RWPE2 (cell line): ENCODE measurements around the gene PAF1.
A peak's percentile ranks its signal among the peaks of the same experiment; 100 is the strongest.

Source experiments
- ATAC-seq: fragments of 200-7000 bp; cut with Tn5 transposase; 3 replicates; pipeline ENCODE4 v1.9.1; 2021; ENCODE audit warnings: low read depth
- DNase-seq: peaks from one replicate; pipeline ENCODE4 v3.0.0-alpha.2; 2020; ENCODE audit warnings: low spot score
- H3K27ac ChIP-seq: fragments of 450-650 bp; 2 replicates; pipeline ENCODE4 v1.5.1; 2017; ENCODE audit warnings: mild to moderate bottlenecking; ENCODE audit not compliant: poor library complexity, severe bottlenecking
- H3K27me3 ChIP-seq: fragments of 250-450 bp; sonication (Bioruptor Pico); 2 replicates; pipeline ENCODE4 v1.5.1; 2021; ENCODE audit warnings: mild to moderate bottlenecking, moderate library complexity; ENCODE audit not compliant: insufficient read depth, poor library complexity, severe bottlenecking
- H3K36me3 ChIP-seq: fragments of 250-450 bp; sonication (Bioruptor Pico); 2 replicates; pipeline ENCODE4 v1.5.1; 2020; ENCODE audit warnings: low read depth, mild to moderate bottlenecking, moderate library complexity
- H3K4me1 ChIP-seq: fragments of 250-450 bp; sonication (Bioruptor Pico); 2 replicates; pipeline ENCODE4 v1.5.1; 2021; ENCODE audit warnings: mild to moderate bottlenecking, moderate library complexity; ENCODE audit not compliant: insufficient read depth, poor library complexity, severe bottlenecking
- H3K4me3 ChIP-seq: fragments of 250-450 bp; sonication (Bioruptor Pico); 2 replicates; pipeline ENCODE4 v1.5.1; 2021; ENCODE audit warnings: mild to moderate bottlenecking, moderate library complexity; ENCODE audit not compliant: severe bottlenecking
- H3K9me3 ChIP-seq: fragments of 250-450 bp; sonication (Bioruptor Pico); 2 replicates; pipeline ENCODE4 v1.5.1; 2021; ENCODE audit warnings: mild to moderate bottlenecking, moderate library complexity; ENCODE audit not compliant: severe bottlenecking
- CTCF ChIP-seq: fragments of 450-650 bp; IDR thresholded peaks from one replicate; pipeline ENCODE4 v1.5.1; 2017; ENCODE audit warnings: mild to moderate bottlenecking, moderate library complexity; ENCODE audit not compliant: poor library complexity, severe bottlenecking

The PAF1 gene

GRCh38 chr19:39389631-39390414, 1.1 kb downstream of the PAF1 start:
- H3K9me3 ChIP-seq = no peaks in the 10 kb centered on the region
- peaks cover 3% of the 10 kb centered on the region for H3K4me1 ChIP-seq
- no peak for ATAC-seq
- peak overlapping the region; percentile 73 for H3K27ac ChIP-seq
- H3K36me3 ChIP-seq = peaks cover 55% of the 10 kb centered on the region
- no peak for TF ChIP-seq CTCF
- H3K4me3 ChIP-seq = peak overlapping the region; percentile 89
- H3K27me3 ChIP-seq = no peaks in the 10 kb centered on the region
- no peak for DNase-seq

- ATAC-seq (no peak), DNase-seq (no peak)
- peaks cover 55% of the 10 kb centered on the region for H3K36me3 ChIP-seq
- no peak overlapping the region for H3K4me3 ChIP-seq
- peaks cover 3% of the 10 kb centered on the region for H3K4me1 ChIP-seq
- H3K27me3 ChIP-seq = no peaks in the 10 kb centered on the region
- no peak overlapping the region for H3K27ac ChIP-seq
- no peak for TF ChIP-seq CTCF
- no peaks in the 10 kb centered on the region for H3K9me3 ChIP-seq
Observed at GRCh38 chr19:39388657-39389056, 2.2 kb downstream of the PAF1 start.

GRCh38 chr19:39386557-39386956, 4.3 kb downstream of the PAF1 start:
- Histone ChIP-seq H3K4me3 (no peak overlapping the region), H3K4me1 (no peaks in the 10 kb centered on the region), H3K36me3 (peaks cover 66% of the 10 kb centered on the region), H3K9me3 (no peaks in the 10 kb centered on the region), H3K27me3 (no peaks in the 10 kb centered on the region), H3K27ac (no peak overlapping the region)
- TF ChIP-seq CTCF = no peak
- ATAC-seq (no peak), DNase-seq (no peak)

- Histone ChIP-seq H3K9me3 (no peaks in the 10 kb centered on the region), H3K27ac (no peak overlapping the region), H3K4me1 (no peaks in the 10 kb centered on the region), H3K36me3 (peaks cover 71% of the 10 kb centered on the region), H3K27me3 (no peaks in the 10 kb centered on the region), H3K4me3 (no peak overlapping the region)
- ATAC-seq (no peak), DNase-seq (no peak)
- TF ChIP-seq CTCF = no peak
Observed at GRCh38 chr19:39385629-39386411, 5.1 kb downstream of the PAF1 start.
